Upper lobe of right lung (tissue), 1 donor: ENCODE data around the gene LRRFIP1. TPM values are rescaled to one million over a fixed set of nuclear protein-coding genes. Genes with fewer than 3 reads are reported as not detected.
"Not testable (repeated sequence)": the region's sequence is repeated elsewhere in the genome, so short reads cannot be mapped to it uniquely, and the experiment has no call there.

Experiments used
- ATAC-seq: fragments of 200-7000 bp; cut with Tn5 transposase; one replicate; pipeline ENCODE4 v1.9.1; 2020; ENCODE audit warnings: mild to moderate bottlenecking, moderate library complexity
- DNase-seq: peaks from one replicate; pipeline ENCODE4 v3.0.0-alpha.2; 2020
- H3K27ac ChIP-seq: fragments of 200-600 bp; one replicate; pipeline ENCODE4 v1.8.0; 2022
- H3K27me3 ChIP-seq: fragments of 200-600 bp; one replicate; pipeline ENCODE4 v1.8.0; 2022; ENCODE audit warnings: mild to moderate bottlenecking
- H3K36me3 ChIP-seq: fragments of 200-600 bp; one replicate; pipeline ENCODE4 v1.8.0; 2022
- H3K4me1 ChIP-seq: fragments of 200-600 bp; one replicate; pipeline ENCODE4 v1.8.0; 2022
- H3K4me3 ChIP-seq: fragments of 200-600 bp; one replicate; pipeline ENCODE4 v1.8.0; 2022; ENCODE audit warnings: mild to moderate bottlenecking
- H3K9me3 ChIP-seq: fragments of 200-600 bp; one replicate; pipeline ENCODE4 v1.8.0; 2022
- CTCF ChIP-seq: fragments of 200-600 bp; IDR thresholded peaks from one replicate; pipeline ENCODE4 v1.8.0; 2022; ENCODE audit warnings: antibody characterized with exemption
- intact Hi-C: fragments of 100-400 bp; cut with DNase I; formaldehyde crosslinking; loops from one replicate; pipeline ENCODE4 v1.11.0; 2022
- total RNA-seq: library from RNA; stranded (reverse); fragmentation: NEBNext Ultra II Directional; extraction: Animal tissue kit (Norgen Biotek cat#: 25700); gene quantifications from one replicate; pipeline ENCODE4 v1.2.1, GENCODE V29; 2021
- donor health status: DM: no; HTN: yes; CAD: no; lungs with severe emphysema.

The LRRFIP1 gene
- total RNA-seq, 1 donor from 2014 or later, result 178 TPM

- Histone ChIP-seq H3K4me1 (peaks cover 32% of the 10 kb centered on the region), H3K36me3 (no peaks in the 10 kb centered on the region), H3K9me3 (no peaks in the 10 kb centered on the region), H3K27ac (peak overlapping the region; percentile 24), H3K4me3 (no peak overlapping the region), H3K27me3 (no peaks in the 10 kb centered on the region)
- intact Hi-C loops, result no loop called here
- ATAC-seq (no peak), DNase-seq (no peak)
- TF ChIP-seq CTCF, result no peak
Observed at GRCh38 chr2:237682151-237682550, 54.8 kb downstream of the LRRFIP1 start.

- H3K27ac ChIP-seq, result peak overlapping the region; percentile 24
- H3K27me3 ChIP-seq, result no peaks in the 10 kb centered on the region
- intact Hi-C loops, result no loop called here
- no peak for TF ChIP-seq CTCF
- peaks cover 32% of the 10 kb centered on the region for H3K4me1 ChIP-seq
- peak overlapping the region; percentile 8 for H3K4me3 ChIP-seq
- ATAC-seq (peak; percentile 53), DNase-seq (peak; percentile 80)
- H3K9me3 ChIP-seq, result no peaks in the 10 kb centered on the region
- H3K36me3 ChIP-seq, result no peaks in the 10 kb centered on the region
Observed at GRCh38 chr2:237682856-237683670, 55.7 kb downstream of the LRRFIP1 start.

- Histone ChIP-seq H3K27ac (no peak overlapping the region), H3K9me3 (no peaks in the 10 kb centered on the region), H3K4me3 (no peak overlapping the region), H3K27me3 (no peaks in the 10 kb centered on the region), H3K4me1 (peaks cover 43% of the 10 kb centered on the region), H3K36me3 (no peaks in the 10 kb centered on the region)
- DNase-seq (peak; percentile 37), ATAC-seq (no peak)
- intact Hi-C loops, result no loop called here
- TF ChIP-seq CTCF, result no peak
Observed at GRCh38 chr2:237685408-237685807, 58.0 kb downstream of the LRRFIP1 start.

GRCh38 chr2:237686659-237687136, 59.3 kb downstream of the LRRFIP1 start:
- ATAC-seq, result peak; percentile 5
- no peak for TF ChIP-seq CTCF
- H3K27me3 ChIP-seq, result no peaks in the 10 kb centered on the region
- H3K4me1 ChIP-seq, result peaks cover 48% of the 10 kb centered on the region
- H3K9me3 ChIP-seq, result no peaks in the 10 kb centered on the region
- H3K27ac ChIP-seq, result peak overlapping the region; percentile 89
- no peaks in the 10 kb centered on the region for H3K36me3 ChIP-seq
- no peak overlapping the region for H3K4me3 ChIP-seq
- peak; percentile 79 for DNase-seq
- intact Hi-C loops, result no loop called here

- Histone ChIP-seq H3K27me3 (no peaks in the 10 kb centered on the region), H3K9me3 (no peaks in the 10 kb centered on the region), H3K4me3 (no peak overlapping the region), H3K4me1 (peaks cover 48% of the 10 kb centered on the region), H3K36me3 (no peaks in the 10 kb centered on the region), H3K27ac (peak overlapping the region; percentile 89)
- ATAC-seq, result no peak
- no peak for DNase-seq
- TF ChIP-seq CTCF, result no peak
- intact Hi-C loops, result no loop called here
Observed at GRCh38 chr2:237688081-237688480, 60.7 kb downstream of the LRRFIP1 start.

- H3K36me3 ChIP-seq, ATAC-seq, H3K27me3 ChIP-seq, H3K9me3 ChIP-seq, H3K4me3 ChIP-seq, intact Hi-C loops: not testable (repeated sequence)
- H3K4me1 ChIP-seq, result peaks cover 52% of the 10 kb centered on the region
- H3K27ac ChIP-seq, result peak overlapping the region; percentile 89
- peak; percentile 34 for DNase-seq
Observed at GRCh38 chr2:237688541-237688940, 61.2 kb downstream of the LRRFIP1 start.
